Measurements from ENCODE around the gene DGAT2.

The DGAT2 gene

GRCh38 chr11:75757651-75758050, 10.9 kb upstream of the DGAT2 start:
- no peak for DNase-seq

GRCh38 chr11:75759832-75760231, 8.7 kb upstream of the DGAT2 start:
- no peak for DNase-seq

- no peak for DNase-seq
Measured at GRCh38 chr11:75760243-75760642, 8.3 kb upstream of the DGAT2 start.

GRCh38 chr11:75760710-75761493, 7.7 kb upstream of the DGAT2 start:
- no peak for DNase-seq

GRCh38 chr11:75762158-75762557, 6.4 kb upstream of the DGAT2 start:
- DNase-seq, result no peak

- no peak for DNase-seq
Measured at GRCh38 chr11:75762885-75763284, 5.7 kb upstream of the DGAT2 start.

- no peak for DNase-seq
Measured at GRCh38 chr11:75763846-75764245, 4.7 kb upstream of the DGAT2 start.

GRCh38 chr11:75765116-75765515, 3.5 kb upstream of the DGAT2 start:
- DNase-seq, result no peak

- DNase-seq, result no peak
Measured at GRCh38 chr11:75766443-75767227, 1.9 kb upstream of the DGAT2 start.

- DNase-seq, result no peak
Measured at GRCh38 chr11:75767228-75767572, 1.4 kb upstream of the DGAT2 start.

GRCh38 chr11:75767793-75768111, 826 bp upstream of the DGAT2 start:
- DNase-seq, result no peak

- DNase-seq, result no peak
Measured at GRCh38 chr11:75768909-75769771, 562 bp downstream of the DGAT2 start.

- DNase-seq, result no peak
Measured at GRCh38 chr11:75770102-75770501, 1.5 kb downstream of the DGAT2 start.

GRCh38 chr11:75771646-75772410, 3.2 kb downstream of the DGAT2 start:
- DNase-seq, result no peak

GRCh38 chr11:75773595-75774353, 5.2 kb downstream of the DGAT2 start:
- DNase-seq, result no peak

- no peak for DNase-seq
Measured at GRCh38 chr11:75775056-75775455, 6.5 kb downstream of the DGAT2 start.

- no peak for DNase-seq
Measured at GRCh38 chr11:75776546-75776945, 8.0 kb downstream of the DGAT2 start.

GRCh38 chr11:75777461-75778110, 9.0 kb downstream of the DGAT2 start:
- DNase-seq, result no peak

GRCh38 chr11:75778962-75779361, 10.4 kb downstream of the DGAT2 start:
- DNase-seq, result no peak

- DNase-seq, result no peak
Measured at GRCh38 chr11:75779960-75780359, 11.4 kb downstream of the DGAT2 start.

- no peak for DNase-seq
Measured at GRCh38 chr11:75780888-75781287, 12.3 kb downstream of the DGAT2 start.

GRCh38 chr11:75781296-75781695, 12.7 kb downstream of the DGAT2 start:
- DNase-seq, result no peak

Data from activated CD4-positive, alpha-beta T cell treated with anti-CD3 and anti-CD28 coated beads for 1 hour (primary cell).